Stimulated activated CD4-positive, alpha-beta T cell treated with anti-CD3 and anti-CD28 coated beads, Interleukin-15, amount 100 ng/mL, for 24 hours (primary cell): ENCODE results near the gene MAGEL2.

Experiments
- DNase-seq: peaks from one replicate; pipeline ENCODE4 v3.0.0-alpha.2; 2020

The MAGEL2 gene

GRCh38 chr15:23647421-23648370, at the start of gene MAGEL2:
Gene MAGEL2, minus strand, starts transcription at chr15:23647867. Its CDS starts 125 bp downstream, at chr15:23647742.
- no peak for DNase-seq

- no peak for DNase-seq
Measured at GRCh38 chr15:23695282-23695681, 47.6 kb upstream of the MAGEL2 start.

DNA sequence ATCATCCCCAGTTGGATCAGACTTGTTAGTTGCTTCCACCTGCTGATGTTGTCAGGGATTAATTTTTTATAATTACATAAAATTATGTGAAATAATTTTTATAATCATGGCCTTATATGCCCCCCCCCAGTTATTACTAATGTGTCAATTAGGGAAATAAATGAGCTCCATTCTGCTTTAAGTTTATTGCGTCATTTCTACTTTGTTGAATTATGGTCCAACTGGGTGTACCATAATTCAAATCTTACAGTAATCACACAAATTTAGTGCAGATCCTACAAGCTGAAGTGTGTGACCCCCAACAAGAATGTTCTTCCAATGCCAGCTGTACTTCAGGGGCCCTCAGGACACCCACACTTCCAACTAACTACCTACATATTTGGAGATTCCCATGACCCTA, 46.9 kb upstream of the MAGEL2 start:
- no peak for DNase-seq

- DNase-seq: no peak
Measured at GRCh38 chr15:23690450-23690852, 42.8 kb upstream of the MAGEL2 start.

GRCh38 chr15:23690015-23690414, 42.3 kb upstream of the MAGEL2 start:
- no peak for DNase-seq

DNA sequence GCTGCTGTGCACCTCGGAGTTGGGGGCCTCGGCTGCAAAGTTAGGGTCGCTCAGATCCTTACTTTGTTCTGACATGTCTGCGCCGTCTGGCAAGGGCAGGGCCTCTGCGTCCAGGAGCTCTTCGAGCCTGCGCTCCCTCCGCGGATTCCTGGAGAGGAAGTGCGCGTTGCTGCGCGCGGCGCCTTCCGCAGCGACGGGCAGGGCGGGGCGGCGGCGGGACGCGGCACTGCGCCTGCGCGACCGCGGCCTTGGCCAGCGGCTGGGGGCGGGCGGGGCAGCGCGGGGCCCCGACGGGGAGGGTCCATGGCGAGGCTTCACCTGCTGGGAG, 39.4 kb upstream of the MAGEL2 start, which contains the start of gene NDN:
TSS of gene NDN (minus strand) at position 163 of the 328 bp plus-strand sequence. CDS start at position 75, 88 bp downstream.
- DNase-seq: peak; percentile 30

DNA sequence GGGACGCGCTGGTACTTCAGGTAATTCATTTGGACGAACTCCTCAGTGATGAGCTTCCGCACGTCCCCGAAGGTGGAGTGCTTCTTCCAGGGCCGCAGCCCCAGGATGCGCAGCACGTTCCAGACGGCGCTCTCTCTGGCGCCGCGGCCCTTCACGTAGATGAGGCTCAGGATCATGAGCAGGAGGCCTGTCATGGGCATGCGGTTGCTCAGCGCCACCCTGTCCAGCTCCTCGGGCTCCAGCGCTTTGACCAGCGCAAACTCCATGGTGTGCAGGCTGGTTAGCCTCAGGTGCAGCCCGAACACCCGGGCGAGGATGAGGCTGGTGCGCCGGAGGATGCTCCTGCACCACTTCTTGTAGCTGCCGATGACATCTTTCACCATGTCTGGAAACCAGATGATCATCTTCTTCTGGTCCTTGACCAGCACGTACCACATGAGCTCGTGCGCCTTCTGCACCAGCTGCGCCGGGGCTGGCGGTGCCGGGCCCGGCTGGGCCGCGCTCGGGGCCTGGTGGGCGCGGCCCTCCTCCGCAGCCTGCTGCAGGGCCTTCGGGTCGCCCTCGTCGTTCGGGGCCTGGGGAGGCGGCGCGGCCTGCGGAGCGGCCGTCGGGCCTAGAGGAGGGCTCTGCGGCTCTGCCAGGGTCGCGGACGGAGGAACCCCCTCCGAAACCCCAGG, 38.9 kb upstream of the MAGEL2 start:
- DNase-seq: no peak

DNA sequence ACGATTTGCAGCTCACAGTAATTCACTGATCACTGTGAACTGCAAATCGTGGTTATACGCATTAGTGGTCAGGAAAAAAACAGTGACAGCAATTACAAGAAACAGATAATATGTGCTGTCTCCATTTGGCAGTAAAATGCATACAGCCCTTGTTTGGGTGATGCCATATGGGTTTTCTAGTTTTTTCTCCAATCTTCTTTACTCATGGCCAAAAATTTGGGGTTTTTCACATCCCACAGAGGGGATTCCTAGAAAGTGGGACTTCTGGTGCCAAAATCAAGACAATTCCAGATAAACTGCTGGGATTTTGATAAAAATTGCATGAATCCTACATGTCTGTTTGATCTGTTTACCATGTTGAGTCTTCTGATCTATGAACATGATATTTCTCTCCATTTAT, 23.8 kb upstream of the MAGEL2 start:
- no peak for DNase-seq

- DNase-seq: no peak
Measured at GRCh38 chr15:23670970-23671369, 23.3 kb upstream of the MAGEL2 start.

GRCh38 chr15:23663232-23663631, 15.6 kb upstream of the MAGEL2 start:
- no peak for DNase-seq

DNA sequence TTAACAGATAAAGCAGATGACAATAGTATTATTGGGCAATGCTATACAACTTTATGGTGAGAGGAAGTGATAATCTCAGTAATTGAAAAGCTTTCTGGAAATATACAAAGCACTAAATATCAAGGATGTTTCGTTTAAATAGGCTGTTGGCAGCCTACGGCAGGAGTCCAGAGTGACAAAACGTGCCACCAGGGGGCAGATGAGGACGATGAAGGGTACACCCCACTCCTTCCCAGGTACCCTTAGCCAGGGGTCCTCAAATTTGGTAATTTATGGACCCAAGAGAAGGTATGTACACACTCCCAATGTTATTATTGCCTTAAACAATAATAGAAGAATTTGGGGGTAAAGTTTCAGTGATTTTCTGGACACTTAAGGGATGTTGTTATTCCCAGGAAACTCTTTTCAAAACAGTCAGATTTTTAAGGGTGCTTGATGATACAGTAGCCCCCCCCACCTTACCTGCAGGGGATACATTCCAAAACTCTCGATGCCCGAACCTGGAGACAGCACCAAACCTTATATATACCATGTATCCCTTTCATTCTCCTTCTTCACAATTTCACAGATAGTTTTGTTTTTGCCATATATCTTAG, 1.4 kb upstream of the MAGEL2 start:
- DNase-seq: peak; percentile 57

DNA sequence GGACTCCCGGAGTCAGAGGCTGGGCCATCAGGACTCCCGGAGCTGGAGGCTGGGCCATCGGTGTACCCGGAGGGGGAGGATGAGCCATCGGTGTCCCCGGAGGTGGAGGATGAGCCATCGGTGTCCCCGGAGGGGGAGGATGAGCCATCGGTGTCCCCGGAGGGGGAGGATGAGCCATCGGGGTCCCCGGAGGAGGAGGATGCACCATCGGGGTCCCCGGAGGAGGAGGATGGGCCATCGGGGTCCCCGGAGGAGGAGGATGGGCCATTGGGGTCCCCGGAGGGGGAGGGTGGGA, 719 bp downstream of the MAGEL2 start:
- DNase-seq: no peak

- DNase-seq: no peak
Measured at GRCh38 chr15:23646165-23647000, 1.3 kb downstream of the MAGEL2 start.

- DNase-seq: no peak
Measured at GRCh38 chr15:23645371-23646164, 2.1 kb downstream of the MAGEL2 start.

DNA sequence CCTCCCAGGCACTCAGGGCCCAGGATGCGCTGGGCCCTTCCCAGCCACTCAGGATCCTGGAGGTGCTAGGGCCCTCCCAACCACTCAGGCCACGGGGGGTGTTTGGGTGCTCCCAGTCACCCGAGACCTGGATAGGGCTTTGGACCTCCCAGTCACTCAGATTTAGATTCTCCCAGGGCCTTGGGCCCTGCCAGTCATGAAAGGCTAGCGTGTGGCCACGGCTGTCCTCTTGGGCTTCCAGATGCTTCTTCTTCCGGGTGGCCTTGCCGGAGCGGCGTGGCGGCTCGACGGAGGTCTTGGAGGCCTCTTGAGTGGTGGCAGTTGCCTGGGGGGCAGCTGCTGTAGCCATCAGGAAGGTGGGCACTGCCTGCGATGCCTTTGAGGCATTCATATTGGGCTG, 2.8 kb downstream of the MAGEL2 start:
- no peak for DNase-seq

GRCh38 chr15:23642413-23643044, 5.1 kb downstream of the MAGEL2 start:
- peak; percentile 61 for DNase-seq

DNA sequence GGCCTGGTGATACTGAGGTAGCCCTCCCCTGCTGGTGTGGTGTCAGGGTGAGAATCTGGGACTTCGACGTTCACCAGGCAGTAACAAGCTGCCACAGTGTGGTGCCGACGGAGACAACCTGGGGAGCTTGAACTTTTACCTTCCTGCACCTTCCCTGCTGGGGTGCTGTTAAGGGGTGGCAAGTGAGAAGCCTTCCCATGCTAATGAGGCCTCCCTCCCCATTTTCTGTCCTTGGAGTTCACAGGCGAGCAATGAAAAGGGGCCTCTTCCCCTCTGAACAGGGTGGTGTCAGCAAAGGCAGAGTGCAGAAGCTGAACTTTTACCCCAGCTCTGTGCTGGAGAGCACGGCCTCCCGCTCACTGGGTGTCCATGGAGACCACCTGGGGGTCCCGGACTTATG, 13.5 kb downstream of the MAGEL2 start:
- no peak for DNase-seq

DNA sequence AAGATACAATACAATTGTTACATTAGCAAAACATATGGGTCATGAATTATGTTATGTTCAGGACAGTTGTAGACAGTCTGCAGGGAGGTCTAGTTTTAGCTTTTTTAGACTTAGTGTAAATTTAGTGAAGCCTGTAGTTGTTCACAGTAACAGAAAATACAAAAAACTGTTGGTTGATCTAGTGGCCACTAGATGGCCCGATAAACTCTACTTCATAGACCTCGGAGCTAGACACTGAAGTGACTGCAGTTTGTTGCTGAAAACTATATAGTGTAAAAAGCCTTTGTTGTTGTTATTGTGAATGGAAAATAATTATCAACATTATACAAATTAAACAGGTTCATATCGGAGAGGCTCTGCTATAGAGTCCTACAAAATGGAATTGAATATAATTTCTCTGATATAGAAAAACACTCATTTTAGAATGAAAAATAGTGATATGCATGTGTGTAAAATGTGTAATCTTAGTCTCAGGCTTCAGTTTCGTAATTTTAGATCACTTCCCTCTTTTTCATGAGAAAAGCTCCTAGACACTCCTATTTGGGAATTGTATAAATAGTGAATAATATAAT, 18.3 kb downstream of the MAGEL2 start:
- DNase-seq: no peak

DNA sequence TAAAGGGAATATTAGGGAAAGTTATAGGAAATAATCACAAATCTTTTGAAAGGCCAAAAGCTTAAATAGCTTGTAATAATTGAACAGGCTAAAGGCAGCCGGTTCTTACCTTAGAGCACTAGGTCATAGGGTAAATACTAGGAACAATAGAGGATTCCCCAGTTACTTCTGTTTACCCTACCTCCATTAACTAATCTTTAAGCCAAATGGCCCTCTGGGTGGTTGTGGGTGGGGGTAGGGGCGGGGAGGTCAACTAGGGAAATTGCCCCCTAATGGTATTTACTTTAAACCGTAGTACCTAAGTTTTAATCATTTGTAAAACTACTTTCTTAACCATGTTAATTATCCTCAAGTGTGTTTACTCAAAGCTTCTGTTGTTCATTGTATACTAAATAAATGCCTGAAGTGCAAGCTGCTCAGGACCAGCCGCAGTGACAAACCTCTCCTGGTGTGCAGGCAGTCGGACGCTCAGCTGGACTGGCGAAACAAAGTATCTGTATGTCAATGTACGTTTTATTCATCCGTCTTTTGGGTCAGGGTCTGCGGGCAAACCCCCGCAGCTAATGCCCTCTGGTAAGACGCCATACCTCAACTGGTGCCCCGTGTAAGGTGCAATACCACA, 18.9 kb downstream of the MAGEL2 start:
- no peak for DNase-seq

- no peak for DNase-seq
Measured at GRCh38 chr15:23616536-23616935, 31.1 kb downstream of the MAGEL2 start.

DNA sequence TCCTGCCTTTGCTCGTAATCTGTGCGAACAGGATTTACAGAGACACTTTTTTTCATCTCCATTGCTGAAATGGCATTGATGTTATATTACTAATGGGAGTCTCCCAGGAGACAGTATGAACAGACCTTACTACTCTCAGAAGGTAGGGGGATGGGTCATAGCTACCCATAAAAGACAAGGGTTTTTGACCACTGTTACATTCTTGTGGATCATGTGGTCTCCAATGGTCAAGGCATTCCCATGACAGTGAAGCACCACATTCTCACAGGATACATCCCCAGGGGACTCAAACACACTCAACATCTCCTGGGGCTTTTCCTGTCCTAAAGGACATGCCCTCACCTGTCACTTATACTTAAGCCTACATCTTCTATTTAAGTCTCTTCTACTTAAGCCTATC, 41.4 kb downstream of the MAGEL2 start:
- no peak for DNase-seq
